ENCODE data around the gene LTO1.

DNA sequence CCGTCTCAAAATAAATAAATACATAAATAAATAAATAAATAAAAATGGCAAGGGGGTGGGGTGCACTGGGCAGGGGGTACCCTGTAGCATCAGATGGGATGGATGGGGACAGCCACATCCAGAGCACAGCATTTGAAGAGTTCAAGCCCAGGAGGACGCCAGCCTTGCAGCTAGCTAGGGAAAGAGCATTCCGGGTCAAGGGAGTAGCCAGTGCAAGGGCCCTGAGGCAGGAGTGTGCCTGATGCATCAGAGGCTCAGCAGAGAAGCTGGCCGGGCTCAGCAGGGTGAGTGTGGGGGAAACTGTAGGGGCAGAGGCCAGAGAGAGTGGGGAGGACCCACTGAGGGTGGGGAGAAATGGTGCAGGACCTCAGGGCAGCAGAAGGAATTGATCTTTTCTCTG lies 57.9 kb downstream of the LTO1 start:
- TF ChIP-seq, protein P1, sequence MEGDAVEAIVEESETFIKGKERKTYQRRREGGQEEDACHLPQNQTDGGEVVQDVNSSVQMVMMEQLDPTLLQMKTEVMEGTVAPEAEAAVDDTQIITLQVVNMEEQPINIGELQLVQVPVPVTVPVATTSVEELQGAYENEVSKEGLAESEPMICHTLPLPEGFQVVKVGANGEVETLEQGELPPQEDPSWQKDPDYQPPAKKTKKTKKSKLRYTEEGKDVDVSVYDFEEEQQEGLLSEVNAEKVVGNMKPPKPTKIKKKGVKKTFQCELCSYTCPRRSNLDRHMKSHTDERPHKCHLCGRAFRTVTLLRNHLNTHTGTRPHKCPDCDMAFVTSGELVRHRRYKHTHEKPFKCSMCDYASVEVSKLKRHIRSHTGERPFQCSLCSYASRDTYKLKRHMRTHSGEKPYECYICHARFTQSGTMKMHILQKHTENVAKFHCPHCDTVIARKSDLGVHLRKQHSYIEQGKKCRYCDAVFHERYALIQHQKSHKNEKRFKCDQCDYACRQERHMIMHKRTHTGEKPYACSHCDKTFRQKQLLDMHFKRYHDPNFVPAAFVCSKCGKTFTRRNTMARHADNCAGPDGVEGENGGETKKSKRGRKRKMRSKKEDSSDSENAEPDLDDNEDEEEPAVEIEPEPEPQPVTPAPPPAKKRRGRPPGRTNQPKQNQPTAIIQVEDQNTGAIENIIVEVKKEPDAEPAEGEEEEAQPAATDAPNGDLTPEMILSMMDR (IDR thresholded peaks at IDR 0.05) = no peak
- TF ChIP-seq TCF7 (CRISPR knock-in tag; IDR thresholded peaks at IDR 0.05; ENCODE audit: low read depth) = no peak
- TF ChIP-seq, protein P2, sequence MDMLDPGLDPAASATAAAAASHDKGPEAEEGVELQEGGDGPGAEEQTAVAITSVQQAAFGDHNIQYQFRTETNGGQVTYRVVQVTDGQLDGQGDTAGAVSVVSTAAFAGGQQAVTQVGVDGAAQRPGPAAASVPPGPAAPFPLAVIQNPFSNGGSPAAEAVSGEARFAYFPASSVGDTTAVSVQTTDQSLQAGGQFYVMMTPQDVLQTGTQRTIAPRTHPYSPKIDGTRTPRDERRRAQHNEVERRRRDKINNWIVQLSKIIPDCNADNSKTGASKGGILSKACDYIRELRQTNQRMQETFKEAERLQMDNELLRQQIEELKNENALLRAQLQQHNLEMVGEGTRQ (CRISPR knock-in tag; IDR thresholded peaks at IDR 0.05) = no peak
- no peak for TF ChIP-seq ESRRA (CRISPR knock-in tag; IDR thresholded peaks at IDR 0.05; ENCODE audit: borderline replicate concordance)
- TF ChIP-seq GABPB1 (CRISPR knock-in tag; IDR thresholded peaks at IDR 0.05) = no peak
- no peak for TF ChIP-seq SMAD3 (CRISPR knock-in tag; IDR thresholded peaks at IDR 0.05; ENCODE audit: borderline replicate concordance)
- no peak for TF ChIP-seq NR3C1 (CRISPR knock-in tag; conservative IDR thresholded peaks at IDR 0.05; ENCODE audit: low read depth)
- no peak for TF ChIP-seq FOXK1 (CRISPR knock-in tag; IDR thresholded peaks at IDR 0.05)
- TF ChIP-seq, protein P3, sequence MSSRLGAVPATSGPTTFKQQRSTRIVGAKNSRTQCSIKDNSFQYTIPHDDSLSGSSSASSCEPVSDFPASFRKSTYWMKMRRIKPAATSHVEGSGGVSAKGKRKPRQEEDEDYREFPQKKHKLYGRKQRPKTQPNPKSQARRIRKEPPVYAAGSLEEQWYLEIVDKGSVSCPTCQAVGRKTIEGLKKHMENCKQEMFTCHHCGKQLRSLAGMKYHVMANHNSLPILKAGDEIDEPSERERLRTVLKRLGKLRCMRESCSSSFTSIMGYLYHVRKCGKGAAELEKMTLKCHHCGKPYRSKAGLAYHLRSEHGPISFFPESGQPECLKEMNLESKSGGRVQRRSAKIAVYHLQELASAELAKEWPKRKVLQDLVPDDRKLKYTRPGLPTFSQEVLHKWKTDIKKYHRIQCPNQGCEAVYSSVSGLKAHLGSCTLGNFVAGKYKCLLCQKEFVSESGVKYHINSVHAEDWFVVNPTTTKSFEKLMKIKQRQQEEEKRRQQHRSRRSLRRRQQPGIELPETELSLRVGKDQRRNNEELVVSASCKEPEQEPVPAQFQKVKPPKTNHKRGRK (CRISPR knock-in tag; IDR thresholded peaks at IDR 0.05; ENCODE audit: borderline replicate concordance) = no peak
- no peak for TF ChIP-seq JUN (CRISPR knock-in tag; IDR thresholded peaks at IDR 0.05)
- no peak for TF ChIP-seq CREM (CRISPR knock-in tag; IDR thresholded peaks at IDR 0.05)
- TF ChIP-seq MYBL2 (CRISPR knock-in tag; IDR thresholded peaks at IDR 0.05) = no peak
